Right lobe of liver (tissue), 4 donors: Measurements from ENCODE around the gene RPS6KL1.

ENCODE experiments used
- CTCF ChIP-seq, 4 donors: fragments of 200-600 bp in 3 of 4; fragments of 450-650 bp in 1 of 4; IDR thresholded peaks; one replicate each; pipeline versions ENCODE4 v1.5.1 to v1.8.0; 2016 to 2022; ENCODE audit warnings: antibody characterized with exemption in 4 of 4, mild to moderate bottlenecking in 2 of 4
- POLR2A ChIP-seq: fragments of 450-650 bp; IDR thresholded peaks from one replicate; pipeline ENCODE4 v1.6.1; 2017; ENCODE audit warnings: antibody characterized with exemption, mild to moderate bottlenecking
- donor health status: DM: no; HTN: no; CAD: no.
- donor health status: DM: no; HTN: no; CAD: no.
- donor health status: DM: no; HTN: yes; CAD: no.

GRCh38 chr14:74922752-74923401 is at the start of gene RPS6KL1:
- TF ChIP-seq CTCF (IDR thresholded peaks at IDR 0.05) (no peak), POLR2A (peak; percentile 26)
